Measurements from ENCODE around the gene TMIGD1.
"Not testable (repeated sequence)": the region's sequence is repeated elsewhere in the genome, so short reads cannot be mapped to it uniquely, and the experiment has no call there.

The TMIGD1 gene

GRCh38 chr17:30358055-30358760 is 24.4 kb upstream of the TMIGD1 start:
- DNase-seq (ENCODE audit: low read depth): no peak

GRCh38 chr17:30357476-30357875 is 23.6 kb upstream of the TMIGD1 start:
- DNase-seq (ENCODE audit: low read depth): no peak

GRCh38 chr17:30354701-30355100 is 20.8 kb upstream of the TMIGD1 start:
- no peak for DNase-seq (ENCODE audit: low read depth)

GRCh38 chr17:30352240-30352814 is 18.5 kb upstream of the TMIGD1 start:
- DNase-seq (ENCODE audit: low read depth): no peak

GRCh38 chr17:30351735-30352134 is 17.9 kb upstream of the TMIGD1 start:
- no peak for DNase-seq (ENCODE audit: low read depth)

GRCh38 chr17:30351263-30351662 is 17.4 kb upstream of the TMIGD1 start:
- DNase-seq (ENCODE audit: low read depth): not testable (repeated sequence)

GRCh38 chr17:30349252-30349651 is 15.4 kb upstream of the TMIGD1 start:
- DNase-seq (ENCODE audit: low read depth): no peak

- DNase-seq (ENCODE audit: low read depth): no peak
Measured at GRCh38 chr17:30347488-30347887, 13.6 kb upstream of the TMIGD1 start.

GRCh38 chr17:30346221-30346795 is 12.5 kb upstream of the TMIGD1 start:
- DNase-seq (ENCODE audit: low read depth): no peak

- DNase-seq (ENCODE audit: low read depth): peak; percentile 33
Measured at GRCh38 chr17:30345527-30346075, 11.7 kb upstream of the TMIGD1 start.

GRCh38 chr17:30345089-30345433 is 11.2 kb upstream of the TMIGD1 start:
- no peak for DNase-seq (ENCODE audit: low read depth)

GRCh38 chr17:30344283-30345088 is 10.6 kb upstream of the TMIGD1 start:
- DNase-seq (ENCODE audit: low read depth): no peak

GRCh38 chr17:30343796-30344195 is 9.9 kb upstream of the TMIGD1 start:
- no peak for DNase-seq (ENCODE audit: low read depth)

- DNase-seq (ENCODE audit: low read depth): not testable (repeated sequence)
Measured at GRCh38 chr17:30343244-30343643, 9.4 kb upstream of the TMIGD1 start.

GRCh38 chr17:30341703-30342249 is 7.9 kb upstream of the TMIGD1 start:
- DNase-seq (ENCODE audit: low read depth): no peak

- no peak for DNase-seq (ENCODE audit: low read depth)
Measured at GRCh38 chr17:30340801-30341356, 7.0 kb upstream of the TMIGD1 start.

GRCh38 chr17:30339086-30339485 is 5.2 kb upstream of the TMIGD1 start:
- no peak for DNase-seq (ENCODE audit: low read depth)

- no peak for DNase-seq (ENCODE audit: low read depth)
Measured at GRCh38 chr17:30337393-30337999, 3.6 kb upstream of the TMIGD1 start.

- peak; percentile 50 for DNase-seq (ENCODE audit: low read depth)
Measured at GRCh38 chr17:30336369-30337171, 2.7 kb upstream of the TMIGD1 start.

GRCh38 chr17:30334421-30334820 is 564 bp upstream of the TMIGD1 start:
- DNase-seq (ENCODE audit: low read depth): no peak
